T-helper 1 cell treated with Interleukin-12 subunit alpha and Interleukin-12 subunit beta and Interleukin-4 antibody, amounts not matched to agents 30 μg/mL and 1 μg/mL, for 36 hours (primary cell): ENCODE results near the gene TIMM8B.
A peak's percentile ranks its signal among the peaks of the same experiment; 100 is the strongest.
"Not testable (repeated sequence)": the region's sequence is repeated elsewhere in the genome, so short reads cannot be mapped to it uniquely, and the experiment has no call there.

Experiments used
- H3K27ac Mint-ChIP-seq: one replicate; pipeline ENCODE4 v1.8.0; 2021; ENCODE audit warnings: mild to moderate bottlenecking, mixed read lengths
- H3K27me3 Mint-ChIP-seq: one replicate; pipeline ENCODE4 v1.8.0; 2021; ENCODE audit warnings: low read depth, mixed read lengths
- H3K36me3 Mint-ChIP-seq: one replicate; pipeline ENCODE4 v1.8.0; 2021; ENCODE audit warnings: low read depth, mixed read lengths
- H3K4me1 Mint-ChIP-seq: one replicate; pipeline ENCODE4 v1.8.0; 2021; ENCODE audit warnings: low read depth, mixed read lengths
- H3K4me3 Mint-ChIP-seq: one replicate; pipeline ENCODE4 v1.8.0; 2021; ENCODE audit warnings: mild to moderate bottlenecking, moderate library complexity, mixed read lengths
- H3K9me3 Mint-ChIP-seq: one replicate; pipeline ENCODE4 v1.8.0; 2021; ENCODE audit warnings: mixed read lengths

TIMM8B gene

DNA sequence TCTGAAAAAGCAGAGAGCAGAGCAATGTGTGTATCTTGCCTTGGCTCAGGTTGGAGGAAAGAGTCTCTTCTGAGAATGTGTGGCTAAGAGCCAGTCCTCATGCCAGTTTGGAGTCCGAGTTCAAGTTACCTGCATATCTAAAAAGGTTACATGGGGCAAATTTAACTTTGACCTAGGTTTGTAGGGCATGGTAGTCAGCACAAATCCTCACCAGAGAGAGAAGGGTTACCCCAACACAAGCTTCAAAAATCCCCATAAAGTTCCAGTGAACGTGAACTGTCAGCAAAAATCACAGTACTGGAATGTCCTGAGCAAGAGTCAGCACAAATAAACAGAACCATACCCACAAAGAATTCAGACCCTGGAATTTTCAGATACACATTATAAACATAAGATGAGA lies 13.9 kb upstream of the TIMM8B start:
- Mint-ChIP-seq H3K4me1 (no peaks in the 10 kb centered on the region), H3K9me3 (no peaks in the 10 kb centered on the region), H3K4me3 (no peak overlapping the region), H3K27me3 (no peaks in the 10 kb centered on the region), H3K27ac (no peak overlapping the region), H3K36me3 (peaks cover 11% of the 10 kb centered on the region)

DNA sequence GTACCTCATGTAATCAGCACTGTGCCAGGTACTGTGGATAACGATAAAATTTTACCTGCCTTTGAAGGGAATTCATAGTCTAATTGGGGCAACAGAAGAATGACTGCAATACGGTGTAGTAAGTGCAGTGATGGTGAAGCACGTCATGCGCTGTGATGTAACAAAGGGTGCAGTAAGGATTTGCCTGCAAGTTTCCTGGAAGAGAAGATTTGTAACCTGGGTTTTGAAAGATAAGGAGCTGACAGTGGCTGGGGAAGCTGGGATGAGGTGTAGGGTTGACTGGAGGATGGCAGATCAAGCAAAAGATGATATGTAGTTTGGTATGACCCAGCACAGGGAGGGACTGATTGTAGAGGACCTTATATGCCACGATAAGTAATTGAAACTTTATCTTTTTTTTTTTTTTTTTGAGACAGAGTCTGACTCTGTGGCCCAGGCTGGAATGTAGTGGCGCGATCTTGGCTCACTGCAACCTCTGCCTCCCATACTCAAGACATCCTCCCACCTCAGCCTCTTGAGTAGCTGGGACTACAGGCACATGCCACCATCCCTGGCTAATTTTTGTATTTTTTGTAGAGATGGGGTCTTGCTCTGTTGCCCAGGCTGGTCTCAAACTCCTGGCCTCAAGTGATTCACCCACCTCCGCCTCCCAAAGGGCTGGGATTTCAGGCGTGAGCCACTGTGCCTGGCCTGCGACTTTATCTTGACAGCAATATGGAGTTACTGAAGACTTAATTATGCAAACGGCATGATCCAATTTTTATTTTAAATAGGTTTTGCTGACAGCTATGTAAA lies 11.4 kb upstream of the TIMM8B start:
- Mint-ChIP-seq H3K9me3 (no peaks in the 10 kb centered on the region), H3K27ac (no peak overlapping the region), H3K27me3 (no peaks in the 10 kb centered on the region), H3K4me1 (no peaks in the 10 kb centered on the region), H3K4me3 (no peak overlapping the region), H3K36me3 (peaks cover 13% of the 10 kb centered on the region)

DNA sequence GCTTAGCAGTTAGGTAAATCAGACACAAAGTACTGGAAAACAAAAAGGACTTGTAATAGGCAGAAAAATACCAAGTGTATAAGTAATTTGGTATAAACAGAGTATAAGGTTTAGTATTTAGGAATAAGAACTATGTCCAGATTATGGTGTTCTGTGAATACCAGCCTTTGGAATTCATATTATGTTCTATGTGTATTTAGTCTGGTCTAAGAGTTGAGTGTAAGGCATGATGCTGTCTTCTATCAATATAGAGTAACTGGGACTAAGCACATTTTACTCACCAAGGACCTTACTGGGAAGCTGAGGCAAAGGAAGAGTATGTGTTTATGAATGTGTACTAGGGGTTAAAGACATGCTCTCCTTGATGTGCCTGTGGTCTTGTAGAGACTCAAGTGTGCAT lies 9.6 kb upstream of the TIMM8B start:
- Mint-ChIP-seq H3K27me3 (no peaks in the 10 kb centered on the region), H3K4me1 (peaks cover 4% of the 10 kb centered on the region), H3K27ac (no peak overlapping the region), H3K36me3 (peaks cover 22% of the 10 kb centered on the region), H3K9me3 (no peaks in the 10 kb centered on the region), H3K4me3 (no peak overlapping the region)

DNA sequence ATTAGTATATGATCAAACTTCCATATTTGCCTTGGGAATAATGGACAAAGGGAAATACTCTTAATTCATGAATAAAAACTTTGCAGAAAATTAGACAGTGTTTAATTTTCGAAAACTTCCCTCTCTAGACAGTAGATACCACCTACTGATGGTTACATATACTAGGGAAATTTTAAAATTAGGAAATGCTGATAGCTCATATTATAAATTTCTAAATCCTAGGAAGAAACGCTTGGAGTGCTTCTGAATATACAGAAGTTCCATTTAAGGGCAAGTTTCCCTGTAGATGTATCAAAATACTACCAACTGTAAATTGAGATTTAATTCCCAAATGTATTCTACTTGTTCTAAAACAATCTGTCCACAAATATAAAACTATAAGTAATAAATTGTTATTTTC lies 8.7 kb upstream of the TIMM8B start:
- H3K27me3 Mint-ChIP-seq, H3K4me1 Mint-ChIP-seq, H3K27ac Mint-ChIP-seq, H3K4me3 Mint-ChIP-seq, H3K9me3 Mint-ChIP-seq: not testable (repeated sequence)
- H3K36me3 Mint-ChIP-seq = peaks cover 26% of the 10 kb centered on the region

DNA sequence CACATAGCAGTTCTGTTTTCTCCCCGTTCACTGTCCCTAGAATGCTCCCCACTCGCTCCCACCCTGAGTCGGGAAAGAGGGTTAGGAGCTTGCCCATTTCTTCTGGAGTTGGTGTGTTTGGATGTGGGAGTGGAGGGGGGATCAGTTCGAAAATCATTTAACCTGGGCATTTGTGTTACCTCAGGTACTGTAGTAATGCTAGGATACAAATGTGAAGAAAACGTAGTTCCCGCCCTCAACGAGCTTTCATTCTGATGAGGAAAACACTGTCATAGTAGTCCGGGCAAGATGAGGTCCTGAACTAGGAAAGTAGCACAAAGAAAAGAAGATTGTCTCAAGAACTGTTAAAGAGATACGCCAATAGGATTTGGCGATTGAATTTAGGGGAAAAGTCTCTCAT lies 656 bp upstream of the TIMM8B start:
- Mint-ChIP-seq H3K4me1 (peaks cover 52% of the 10 kb centered on the region), H3K9me3 (no peaks in the 10 kb centered on the region), H3K4me3 (peak overlapping the region; percentile 98), H3K36me3 (peaks cover 69% of the 10 kb centered on the region), H3K27me3 (no peaks in the 10 kb centered on the region), H3K27ac (peak overlapping the region; percentile 95)

DNA sequence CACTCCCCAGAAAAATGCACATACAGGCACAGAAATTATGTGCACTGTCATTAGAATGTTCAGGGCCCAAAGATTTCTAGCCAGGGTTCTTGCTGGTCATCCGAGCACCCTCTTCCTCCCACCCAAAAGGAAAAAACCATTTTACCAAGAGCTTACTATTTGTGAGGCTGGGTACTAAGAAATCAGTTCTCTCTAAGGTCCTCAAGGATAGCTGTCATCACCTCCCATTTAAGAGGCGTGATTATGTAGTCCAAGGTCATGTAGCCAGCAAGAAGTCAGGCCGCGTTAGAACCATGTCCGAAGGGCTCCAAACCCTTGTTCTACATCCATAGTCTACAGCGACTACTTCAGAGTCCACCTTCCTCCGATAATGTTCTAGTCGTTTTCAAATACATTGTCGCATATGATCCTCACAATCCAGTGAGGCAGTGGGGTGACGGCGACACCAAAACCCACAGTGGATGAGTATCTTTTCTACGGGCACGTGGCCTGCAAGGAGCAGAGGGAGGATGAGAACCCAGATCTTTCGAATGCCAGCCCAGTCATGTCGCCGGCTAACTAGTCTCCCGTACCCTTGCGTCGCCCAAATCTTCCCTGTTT lies 634 bp downstream of the TIMM8B start:
- Mint-ChIP-seq H3K27ac (peak overlapping the region; percentile 95), H3K4me3 (peak overlapping the region; percentile 98), H3K9me3 (no peaks in the 10 kb centered on the region), H3K36me3 (peaks cover 66% of the 10 kb centered on the region), H3K4me1 (peaks cover 51% of the 10 kb centered on the region), H3K27me3 (no peaks in the 10 kb centered on the region)

DNA sequence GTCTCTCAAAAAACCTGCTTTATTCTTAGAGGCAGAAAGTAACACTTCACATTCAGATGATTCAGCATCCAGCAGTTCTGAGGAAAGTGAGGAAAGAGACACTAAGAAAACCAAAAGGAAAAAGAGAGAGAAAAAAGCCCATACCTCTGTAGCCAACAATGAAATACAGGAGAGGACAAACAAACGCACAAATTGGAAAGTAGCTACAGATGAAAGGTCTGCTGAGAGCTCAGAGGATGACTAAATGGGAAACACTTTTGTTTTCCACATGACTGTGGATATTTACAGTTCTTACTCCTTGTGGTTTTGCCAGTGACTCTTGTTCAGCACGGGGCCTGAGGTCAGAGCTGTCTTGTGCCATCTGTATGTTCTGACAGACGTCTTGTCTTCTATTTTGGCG lies 3.8 kb downstream of the TIMM8B start:
- Mint-ChIP-seq H3K4me3 (no peak overlapping the region), H3K4me1 (peaks cover 35% of the 10 kb centered on the region), H3K27me3 (no peaks in the 10 kb centered on the region), H3K27ac (peak overlapping the region; percentile 38), H3K36me3 (peaks cover 66% of the 10 kb centered on the region), H3K9me3 (no peaks in the 10 kb centered on the region)

DNA sequence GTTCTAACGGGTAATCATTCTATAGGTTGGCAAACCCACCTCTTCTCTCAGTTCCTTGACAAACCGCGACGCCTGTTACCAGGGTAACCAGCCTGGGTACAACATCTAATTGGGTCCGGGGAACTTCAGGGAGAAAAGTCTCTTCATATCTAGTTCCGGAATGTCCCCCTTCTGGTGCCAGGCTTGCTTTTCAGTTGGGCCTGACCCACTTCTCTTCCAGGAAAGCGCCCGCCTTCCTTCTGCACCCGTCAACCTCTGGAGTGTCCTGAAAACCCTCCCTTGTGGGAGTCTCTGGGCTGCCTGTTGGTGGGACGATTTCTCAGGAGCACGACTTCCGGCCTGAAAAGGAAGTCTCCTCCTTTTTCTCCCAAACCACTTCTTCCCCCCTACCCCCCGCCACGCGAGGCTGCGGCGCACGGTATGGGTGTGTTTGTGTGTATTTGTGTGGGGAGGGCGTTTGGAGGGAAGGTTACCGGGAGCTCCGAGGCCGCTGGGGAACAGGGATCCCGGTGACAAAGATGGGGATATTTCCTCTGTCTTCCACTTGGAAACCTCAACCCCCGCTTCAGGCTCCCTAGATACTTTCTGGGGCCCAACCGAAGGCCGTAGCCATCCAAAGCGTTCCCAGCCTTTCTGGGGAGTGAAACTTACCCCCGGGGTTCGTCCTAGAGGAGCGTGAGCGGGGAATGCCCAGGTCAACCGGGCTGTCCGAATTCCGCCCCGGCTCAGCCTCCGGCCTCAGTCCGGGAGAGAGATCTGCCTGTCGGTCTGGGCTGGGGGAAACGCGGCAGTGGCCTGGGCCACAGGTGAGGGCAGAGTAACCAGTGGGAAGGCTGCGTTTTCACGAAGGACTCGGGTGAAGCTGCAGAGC lies 12.4 kb downstream of the TIMM8B start, which contains the start of the genes NKAPD1 and PIH1D2:
NKAPD1 (plus strand) TSS at position 359 of the 871 bp plus-strand sequence. CDS start 1,276 bp downstream, outside the sequence.
PIH1D2 (minus strand) TSS at position 77 of the 871 bp plus-strand sequence. CDS start 843 bp downstream, outside the sequence.
- Mint-ChIP-seq H3K4me3 (peak within 1 kb of the TSS; percentile 90), H3K4me1 (peaks cover 20% of the 10 kb centered on the region), H3K9me3 (no peaks in the 10 kb centered on the region), H3K27ac (peak within 1 kb of the TSS; percentile 93), H3K27me3 (peaks cover 7% of the 10 kb centered on the region), H3K36me3 (peaks cover 20% of the 10 kb centered on the region)

DNA sequence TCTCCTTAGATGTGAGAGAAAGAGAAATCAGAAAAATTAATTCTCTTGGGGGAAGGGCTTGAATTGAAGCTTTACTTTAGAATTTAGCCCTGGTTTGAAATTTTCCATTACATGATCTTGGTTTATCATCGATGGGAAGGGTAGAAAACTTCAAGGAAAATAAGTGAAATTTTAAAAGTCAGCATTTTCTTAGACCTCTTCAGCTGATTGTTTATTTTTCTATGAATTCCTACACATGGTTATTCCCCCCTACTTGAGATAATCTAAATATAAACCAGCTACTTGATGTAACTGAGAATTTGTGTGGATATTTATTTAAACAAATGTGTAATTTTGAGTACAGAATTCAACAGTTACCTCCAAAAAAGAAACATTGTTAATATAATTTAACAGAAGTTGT lies 23.6 kb downstream of the TIMM8B start:
- no peaks in the 10 kb centered on the region for H3K4me1 Mint-ChIP-seq
- no peaks in the 10 kb centered on the region for H3K9me3 Mint-ChIP-seq
- H3K27ac Mint-ChIP-seq = no peak overlapping the region
- H3K27me3 Mint-ChIP-seq = no peaks in the 10 kb centered on the region
- H3K4me3 Mint-ChIP-seq = no peak overlapping the region
- peaks cover 16% of the 10 kb centered on the region for H3K36me3 Mint-ChIP-seq

DNA sequence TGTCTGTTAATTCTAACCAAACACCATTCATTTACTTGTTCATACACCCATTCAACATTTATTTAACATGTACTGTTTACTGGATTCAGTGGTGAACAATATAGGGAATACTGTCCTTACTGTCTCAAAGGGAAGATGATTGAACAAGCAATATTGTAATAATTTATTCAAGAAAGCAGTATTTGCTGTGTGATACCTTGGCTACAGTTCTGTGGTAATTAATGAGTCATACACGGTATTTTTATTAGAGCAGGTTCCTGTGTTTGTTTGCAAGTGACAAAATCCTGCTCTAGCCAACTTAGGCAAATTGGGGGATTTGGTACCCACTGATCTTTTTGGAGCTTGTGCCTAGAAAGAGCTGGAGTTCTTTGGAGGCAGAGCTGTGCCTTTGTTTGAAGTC lies 28.5 kb downstream of the TIMM8B start:
- Mint-ChIP-seq H3K4me3 (no peak overlapping the region), H3K36me3 (peaks cover 29% of the 10 kb centered on the region), H3K4me1 (peaks cover 10% of the 10 kb centered on the region), H3K27ac (no peak overlapping the region), H3K9me3 (no peaks in the 10 kb centered on the region), H3K27me3 (no peaks in the 10 kb centered on the region)

DNA sequence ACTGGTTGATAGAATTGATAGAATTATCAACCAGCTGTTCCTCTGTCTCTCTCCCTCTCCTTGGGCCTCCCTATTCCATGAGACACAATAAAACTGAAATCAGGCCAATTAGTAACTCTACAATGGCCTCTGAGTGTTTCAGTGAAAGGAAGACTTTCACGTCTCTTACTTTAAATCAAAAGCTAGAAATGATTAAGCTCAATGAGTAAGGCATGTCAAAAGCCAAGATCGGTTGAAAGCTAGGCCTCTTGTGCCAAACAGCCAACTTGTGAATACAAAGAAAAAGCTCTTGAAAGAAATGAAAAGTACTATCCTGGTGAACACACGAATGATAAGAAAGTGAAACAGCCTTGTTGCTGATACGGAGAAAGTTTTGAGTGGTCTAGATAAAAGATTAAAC lies 29.4 kb downstream of the TIMM8B start:
- Mint-ChIP-seq H3K36me3 (peaks cover 30% of the 10 kb centered on the region), H3K4me3 (peak overlapping the region; percentile 19), H3K4me1 (peaks cover 10% of the 10 kb centered on the region), H3K9me3 (no peaks in the 10 kb centered on the region), H3K27me3 (no peaks in the 10 kb centered on the region), H3K27ac (peak overlapping the region; percentile 33)

DNA sequence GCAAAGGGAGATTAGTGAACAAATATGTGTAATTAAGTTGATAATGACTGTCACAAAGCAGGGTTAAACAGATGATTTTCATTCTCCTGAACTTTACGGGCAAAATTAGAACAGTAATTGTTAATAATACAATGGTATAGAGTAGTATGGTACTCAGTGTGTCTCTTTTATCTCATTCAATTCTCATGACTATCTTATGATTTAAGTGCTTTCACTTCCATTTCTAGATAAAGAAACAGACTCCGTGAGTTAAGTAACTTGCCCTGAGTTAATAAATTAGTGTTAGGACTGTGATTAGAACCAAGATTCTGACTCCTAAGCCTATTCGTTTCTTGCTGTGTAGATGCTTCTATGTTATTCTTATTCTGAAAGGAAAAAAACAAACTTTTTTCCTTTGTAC lies 34.8 kb downstream of the TIMM8B start:
- H3K9me3 Mint-ChIP-seq = no peaks in the 10 kb centered on the region
- no peak overlapping the region for H3K4me3 Mint-ChIP-seq
- no peak overlapping the region for H3K27ac Mint-ChIP-seq
- H3K27me3 Mint-ChIP-seq = no peaks in the 10 kb centered on the region
- H3K4me1 Mint-ChIP-seq = peaks cover 12% of the 10 kb centered on the region
- peaks cover 53% of the 10 kb centered on the region for H3K36me3 Mint-ChIP-seq

DNA sequence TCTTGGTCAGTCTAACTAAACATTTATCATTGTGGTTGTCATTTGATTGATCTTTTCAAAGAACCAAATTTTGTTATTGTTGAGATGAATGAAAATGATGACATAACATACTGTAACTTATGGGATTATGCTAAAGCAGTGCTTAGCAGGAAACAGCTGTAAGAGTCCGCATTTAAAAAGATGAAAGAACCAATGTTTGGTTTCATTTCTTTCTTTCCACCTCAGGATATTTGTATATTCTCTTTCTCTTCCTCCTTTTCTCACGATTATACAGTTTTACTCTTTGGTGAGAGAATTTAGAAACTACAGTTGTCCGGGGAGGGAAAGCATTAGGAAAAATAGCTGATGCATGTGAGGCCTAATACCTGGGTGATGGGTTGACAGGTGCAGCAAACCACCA lies 35.8 kb downstream of the TIMM8B start:
- no peaks in the 10 kb centered on the region for H3K9me3 Mint-ChIP-seq
- H3K36me3 Mint-ChIP-seq = peaks cover 55% of the 10 kb centered on the region
- peaks cover 11% of the 10 kb centered on the region for H3K4me1 Mint-ChIP-seq
- H3K27ac Mint-ChIP-seq = no peak overlapping the region
- no peaks in the 10 kb centered on the region for H3K27me3 Mint-ChIP-seq
- H3K4me3 Mint-ChIP-seq = no peak overlapping the region

DNA sequence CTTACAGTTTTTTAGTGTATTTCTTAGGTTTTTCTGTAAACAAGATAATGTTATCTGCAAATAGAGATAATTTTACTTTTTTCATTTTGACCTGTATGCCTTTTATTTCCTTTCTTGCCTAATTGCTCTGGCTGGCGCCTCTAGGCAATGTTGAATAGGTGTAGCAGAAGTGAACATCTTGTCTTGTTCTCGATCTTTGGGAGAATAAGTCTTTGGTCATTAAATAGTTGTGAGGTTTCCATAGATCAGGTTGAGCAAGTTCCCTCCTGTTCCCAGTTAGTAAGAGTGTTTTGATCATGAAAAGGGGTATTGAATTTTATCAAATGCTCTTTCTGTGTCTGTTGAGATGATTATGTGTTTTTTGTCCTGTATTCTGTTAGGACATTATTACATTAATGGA lies 36.8 kb downstream of the TIMM8B start:
- Mint-ChIP-seq H3K27me3 (no peaks in the 10 kb centered on the region), H3K4me1 (peaks cover 11% of the 10 kb centered on the region), H3K36me3 (peaks cover 57% of the 10 kb centered on the region), H3K9me3 (no peaks in the 10 kb centered on the region), H3K4me3 (no peak overlapping the region), H3K27ac (no peak overlapping the region)
